Measurements from ENCODE around the gene IWS1.

Gene IWS1

GRCh38 chr2:127475788-127476187, 50.5 kb downstream of the IWS1 start:
- Histone ChIP-seq H2AFZ (ENCODE audit: low read length) (no peak overlapping the region), H2BK5ac (ENCODE audit: low read length) (no peak overlapping the region), H3K4ac (ENCODE audit: low read length) (no peak overlapping the region), H3K4me3 (ENCODE audit: low read length in 2 of 2) (no peak overlapping the region), H3K18ac (ENCODE audit: low read length) (no peak overlapping the region), H4K8ac (ENCODE audit: low read depth, low read length) (no peak overlapping the region), H2BK15ac (ENCODE audit: low read length) (no peak overlapping the region), H2AK5ac (ENCODE audit: low read depth, low read length) (no peak overlapping the region), H2BK12ac (ENCODE audit: low read length) (no peak overlapping the region), H3K9me3 (replicated peaks in 1 of 2; ENCODE audit: control insufficient read depth in 2 of 2, insufficient read depth in 1 of 2, low read depth in 1 of 2, low read length in 2 of 2) (peaks cover 0 to 10% of the 10 kb centered on the region in 2 donors), H3K36me3 (replicated peaks in 1 of 2; ENCODE audit: control insufficient read depth in 2 of 2, insufficient read depth in 2 of 2, low read length in 2 of 2) (peaks cover 0 to 13% of the 10 kb centered on the region in 2 donors), H3K79me1 (ENCODE audit: low read depth, low read length) (no peaks in the 10 kb centered on the region), H4K91ac (ENCODE audit: low read depth, low read length, poor library complexity) (no peak overlapping the region), H3K23ac (ENCODE audit: low read depth, low read length, poor library complexity) (no peak overlapping the region), H3K27me3 (ENCODE audit: control insufficient read depth in 3 of 3, insufficient read depth in 3 of 3, low read depth in 1 of 3, low read length in 3 of 3) (no peaks in the 10 kb centered on the region), H3K14ac (ENCODE audit: low read length) (no peak overlapping the region), H2BK120ac (ENCODE audit: low read depth, low read length) (no peak overlapping the region), H3K4me1 (ENCODE audit: control insufficient read depth in 2 of 2, insufficient read depth in 1 of 2, low read depth in 1 of 2, low read length in 2 of 2) (peaks cover 2 to 15% of the 10 kb centered on the region in 2 donors), H3K9ac (ENCODE audit: low read depth, low read length, poor library complexity) (no peak overlapping the region), H3K4me2 (ENCODE audit: insufficient read depth, low read length, poor library complexity, severe bottlenecking) (no peak overlapping the region), H3K27ac (replicated peaks; ENCODE audit: low read length) (no peak overlapping the region)
- no CpG with 5 or more reads among the region's 2 CpGs for WGBS, 2 donors (ENCODE audit: extremely low coverage in 2 of 2, insufficient read length in 2 of 2, insufficient replicate concordance in 1 of 2)
- no peak for DNase-seq (ENCODE audit: low spot score)

GRCh38 chr2:127472268-127472667, 54.0 kb downstream of the IWS1 start:
- Histone ChIP-seq H3K4me1 (ENCODE audit: control insufficient read depth in 2 of 2, insufficient read depth in 1 of 2, low read depth in 1 of 2, low read length in 2 of 2) (no peaks in the 10 kb centered on the region), H3K4me3 (ENCODE audit: low read length in 2 of 2) (no peak overlapping the region), H2BK120ac (ENCODE audit: low read depth, low read length) (no peak overlapping the region), H3K18ac (ENCODE audit: low read length) (no peak overlapping the region), H3K27ac (replicated peaks; ENCODE audit: low read length) (no peak overlapping the region), H2BK5ac (ENCODE audit: low read length) (no peak overlapping the region), H3K4me2 (ENCODE audit: insufficient read depth, low read length, poor library complexity, severe bottlenecking) (no peak overlapping the region), H3K9me3 (replicated peaks in 1 of 2; ENCODE audit: control insufficient read depth in 2 of 2, insufficient read depth in 1 of 2, low read depth in 1 of 2, low read length in 2 of 2) (peaks cover 2 to 10% of the 10 kb centered on the region in 2 donors), H3K79me1 (ENCODE audit: low read depth, low read length) (no peaks in the 10 kb centered on the region), H3K4ac (ENCODE audit: low read length) (no peak overlapping the region), H3K36me3 (replicated peaks in 1 of 2; ENCODE audit: control insufficient read depth in 2 of 2, insufficient read depth in 2 of 2, low read length in 2 of 2) (peaks cover 0 to 5% of the 10 kb centered on the region in 2 donors), H3K14ac (ENCODE audit: low read length) (no peak overlapping the region), H3K27me3 (ENCODE audit: control insufficient read depth in 3 of 3, insufficient read depth in 3 of 3, low read depth in 1 of 3, low read length in 3 of 3) (no peaks in the 10 kb centered on the region), H4K8ac (ENCODE audit: low read depth, low read length) (no peak overlapping the region), H3K9ac (ENCODE audit: low read depth, low read length, poor library complexity) (no peak overlapping the region), H3K23ac (ENCODE audit: low read depth, low read length, poor library complexity) (no peak overlapping the region), H2AK5ac (ENCODE audit: low read depth, low read length) (no peak overlapping the region), H2BK12ac (ENCODE audit: low read length) (no peak overlapping the region), H2AFZ (ENCODE audit: low read length) (no peak overlapping the region), H4K91ac (ENCODE audit: low read depth, low read length, poor library complexity) (no peak overlapping the region), H2BK15ac (ENCODE audit: low read length) (no peak overlapping the region)
- WGBS, 2 donors (ENCODE audit: extremely low coverage in 2 of 2, insufficient read length in 2 of 2, insufficient replicate concordance in 1 of 2): no CpG with 5 or more reads among the region's 1 CpG
- no peak for DNase-seq (ENCODE audit: low spot score)

GRCh38 chr2:127471286-127471988, 54.9 kb downstream of the IWS1 start:
- Histone ChIP-seq H3K36me3 (replicated peaks in 1 of 2; ENCODE audit: control insufficient read depth in 2 of 2, insufficient read depth in 2 of 2, low read length in 2 of 2) (peaks cover 0 to 5% of the 10 kb centered on the region in 2 donors), H3K23ac (ENCODE audit: low read depth, low read length, poor library complexity) (no peak overlapping the region), H3K4me1 (ENCODE audit: control insufficient read depth in 2 of 2, insufficient read depth in 1 of 2, low read depth in 1 of 2, low read length in 2 of 2) (no peaks in the 10 kb centered on the region), H3K4ac (ENCODE audit: low read length) (no peak overlapping the region), H2BK15ac (ENCODE audit: low read length) (no peak overlapping the region), H3K14ac (ENCODE audit: low read length) (no peak overlapping the region), H3K4me2 (ENCODE audit: insufficient read depth, low read length, poor library complexity, severe bottlenecking) (no peak overlapping the region), H2BK120ac (ENCODE audit: low read depth, low read length) (no peak overlapping the region), H3K9me3 (replicated peaks in 1 of 2; ENCODE audit: control insufficient read depth in 2 of 2, insufficient read depth in 1 of 2, low read depth in 1 of 2, low read length in 2 of 2) (peaks cover 2 to 7% of the 10 kb centered on the region in 2 donors), H3K27ac (replicated peaks; ENCODE audit: low read length) (no peak overlapping the region), H4K8ac (ENCODE audit: low read depth, low read length) (no peak overlapping the region), H3K27me3 (ENCODE audit: control insufficient read depth in 3 of 3, insufficient read depth in 3 of 3, low read depth in 1 of 3, low read length in 3 of 3) (no peaks in the 10 kb centered on the region), H2AFZ (ENCODE audit: low read length) (no peak overlapping the region), H2BK5ac (ENCODE audit: low read length) (no peak overlapping the region), H2AK5ac (ENCODE audit: low read depth, low read length) (no peak overlapping the region), H3K79me1 (ENCODE audit: low read depth, low read length) (no peaks in the 10 kb centered on the region), H3K18ac (ENCODE audit: low read length) (no peak overlapping the region), H4K91ac (ENCODE audit: low read depth, low read length, poor library complexity) (no peak overlapping the region), H2BK12ac (ENCODE audit: low read length) (no peak overlapping the region), H3K4me3 (ENCODE audit: low read length in 2 of 2) (no peak overlapping the region), H3K9ac (ENCODE audit: low read depth, low read length, poor library complexity) (no peak overlapping the region)
- DNase-seq (ENCODE audit: low spot score): no peak
- WGBS, 2 donors (ENCODE audit: extremely low coverage in 2 of 2, insufficient read length in 2 of 2, insufficient replicate concordance in 1 of 2): no CpG with 5 or more reads among the region's 4 CpGs

- no peak overlapping the region for H4K91ac ChIP-seq (ENCODE audit: low read depth, low read length, poor library complexity)
- WGBS, 2 donors (ENCODE audit: extremely low coverage in 2 of 2, insufficient read length in 2 of 2, insufficient replicate concordance in 1 of 2): no CpG with 5 or more reads among the region's 2 CpGs
- H2BK120ac ChIP-seq (ENCODE audit: low read depth, low read length): no peak overlapping the region
- H2AK5ac ChIP-seq (ENCODE audit: low read depth, low read length): no peak overlapping the region
- no peak overlapping the region for H3K18ac ChIP-seq (ENCODE audit: low read length)
- H3K27ac ChIP-seq (replicated peaks; ENCODE audit: low read length): no peak overlapping the region
- no peak for DNase-seq (ENCODE audit: low spot score)
- no peak overlapping the region for H3K4ac ChIP-seq (ENCODE audit: low read length)
- H3K27me3 ChIP-seq (ENCODE audit: control insufficient read depth in 3 of 3, insufficient read depth in 3 of 3, low read depth in 1 of 3, low read length in 3 of 3): no peaks in the 10 kb centered on the region
- no peak overlapping the region for H4K8ac ChIP-seq (ENCODE audit: low read depth, low read length)
- H3K23ac ChIP-seq (ENCODE audit: low read depth, low read length, poor library complexity): no peak overlapping the region
- no peaks in the 10 kb centered on the region for H3K4me1 ChIP-seq (ENCODE audit: control insufficient read depth in 2 of 2, insufficient read depth in 1 of 2, low read depth in 1 of 2, low read length in 2 of 2)
- no peak overlapping the region for H3K9ac ChIP-seq (ENCODE audit: low read depth, low read length, poor library complexity)
- no peak overlapping the region for H2BK5ac ChIP-seq (ENCODE audit: low read length)
- H3K4me2 ChIP-seq (ENCODE audit: insufficient read depth, low read length, poor library complexity, severe bottlenecking): no peak overlapping the region
- no peak overlapping the region for H2BK12ac ChIP-seq (ENCODE audit: low read length)
- no peak overlapping the region for H3K14ac ChIP-seq (ENCODE audit: low read length)
- H2AFZ ChIP-seq (ENCODE audit: low read length): no peak overlapping the region
- no peak overlapping the region for H2BK15ac ChIP-seq (ENCODE audit: low read length)
- peaks cover 0 to 2% of the 10 kb centered on the region in 2 donors for H3K9me3 ChIP-seq (replicated peaks in 1 of 2; ENCODE audit: control insufficient read depth in 2 of 2, insufficient read depth in 1 of 2, low read depth in 1 of 2, low read length in 2 of 2)
- peaks cover 0 to 5% of the 10 kb centered on the region in 2 donors for H3K36me3 ChIP-seq (replicated peaks in 1 of 2; ENCODE audit: control insufficient read depth in 2 of 2, insufficient read depth in 2 of 2, low read length in 2 of 2)
- no peak overlapping the region for H3K4me3 ChIP-seq (ENCODE audit: low read length in 2 of 2)
- H3K79me1 ChIP-seq (ENCODE audit: low read depth, low read length): no peaks in the 10 kb centered on the region
Measured at GRCh38 chr2:127469974-127470373, 56.3 kb downstream of the IWS1 start.

Data from neuronal stem cell (in vitro differentiated cells).